Sigmoid colon (tissue), 4 donors: Measurements from ENCODE around the gene RRBP1.

Source experiments
- CTCF ChIP-seq, 4 experiments: fragments of 450-650 bp in 3 of 4; fragments of 200-600 bp in 1 of 4; IDR thresholded peaks; one replicate each; pipeline ENCODE4 v1.5.1; 2016 to 2019; ENCODE audit warnings: antibody characterized with exemption in 4 of 4, mild to moderate bottlenecking in 3 of 4, moderate library complexity in 2 of 4
- EP300 ChIP-seq, 4 donors: sonication (generic); formaldehyde crosslinking; IDR thresholded peaks; one replicate each; pipeline ENCODE4 v1.6.1; 2017; ENCODE audit warnings: antibody characterized with exemption in 4 of 4
- POLR2A ChIP-seq, 2 donors: fragments of 450-650 bp; IDR thresholded peaks; one replicate each; pipeline ENCODE4 v1.6.1; 2016; ENCODE audit warnings: antibody characterized with exemption in 2 of 2, mild to moderate bottlenecking in 2 of 2, moderate library complexity in 2 of 2

- TF ChIP-seq CTCF (IDR thresholded peaks at IDR 0.05) (no peak), POLR2A (IDR thresholded peaks at IDR 0.05) (no peak), EP300 (IDR thresholded peaks at IDR 0.05) (no peak)
Observed at GRCh38 chr20:17646209-17646960, 35.7 kb downstream of the RRBP1 start.
